Stimulated activated CD4-positive, alpha-beta T cell treated with anti-CD3 and anti-CD28 coated beads, Interleukin-4, amount 100 ng/mL, for 48 hours (primary cell): Measurements from ENCODE around the gene TMEM54.

ENCODE experiments used
- DNase-seq, 2 donors: peaks; one replicate each; pipeline ENCODE4 v3.0.0-alpha.2; 2020; ENCODE audit warnings: low read depth in 2 of 2

TMEM54 gene

GRCh38 chr1:32881871-32882850, 19.0 kb downstream of the TMEM54 start:
- DNase-seq: no peak

- DNase-seq: no peak
Observed at GRCh38 chr1:32881291-32881690, 19.9 kb downstream of the TMEM54 start.

DNA sequence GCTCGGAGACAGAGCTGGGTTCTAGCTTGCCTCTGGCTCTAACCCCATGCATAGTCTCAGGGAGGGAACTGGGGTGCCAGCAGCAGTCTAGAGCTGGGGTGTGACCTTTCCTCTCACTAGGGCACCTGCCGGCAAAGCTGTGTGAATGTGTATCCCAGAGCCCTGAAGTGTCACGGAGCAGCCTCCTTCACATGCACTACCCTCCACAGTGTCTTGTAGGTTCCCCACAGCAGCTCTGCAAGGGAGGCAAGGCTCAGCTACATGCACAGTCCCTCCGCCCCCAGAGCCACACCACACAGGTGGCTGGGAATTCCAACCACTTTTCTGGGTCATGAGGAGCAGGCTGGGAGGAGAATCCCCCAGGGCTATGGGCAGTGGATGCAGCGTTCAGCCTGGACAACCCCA, 22.6 kb downstream of the TMEM54 start:
- no peak for DNase-seq

DNA sequence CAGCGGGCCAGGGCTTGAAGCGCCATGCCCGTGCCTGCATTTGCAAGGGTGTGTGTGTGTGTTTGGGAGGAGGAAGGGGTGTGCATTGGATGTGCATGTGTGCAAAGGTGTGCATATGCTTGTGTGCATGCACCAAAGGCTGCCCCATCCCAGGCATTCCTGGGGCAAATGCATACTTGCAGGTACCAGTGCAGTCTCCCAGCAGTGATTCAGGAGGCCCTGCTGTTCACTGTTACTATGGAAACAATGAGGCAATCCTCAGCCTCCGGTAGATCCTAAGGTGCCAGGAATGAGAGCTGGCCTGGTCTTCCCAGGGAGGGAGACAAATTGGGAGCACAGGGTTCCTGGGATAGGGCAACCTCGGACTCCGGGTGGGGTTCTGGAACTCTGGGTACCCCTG, 23.0 kb downstream of the TMEM54 start:
- no peak for DNase-seq

DNA sequence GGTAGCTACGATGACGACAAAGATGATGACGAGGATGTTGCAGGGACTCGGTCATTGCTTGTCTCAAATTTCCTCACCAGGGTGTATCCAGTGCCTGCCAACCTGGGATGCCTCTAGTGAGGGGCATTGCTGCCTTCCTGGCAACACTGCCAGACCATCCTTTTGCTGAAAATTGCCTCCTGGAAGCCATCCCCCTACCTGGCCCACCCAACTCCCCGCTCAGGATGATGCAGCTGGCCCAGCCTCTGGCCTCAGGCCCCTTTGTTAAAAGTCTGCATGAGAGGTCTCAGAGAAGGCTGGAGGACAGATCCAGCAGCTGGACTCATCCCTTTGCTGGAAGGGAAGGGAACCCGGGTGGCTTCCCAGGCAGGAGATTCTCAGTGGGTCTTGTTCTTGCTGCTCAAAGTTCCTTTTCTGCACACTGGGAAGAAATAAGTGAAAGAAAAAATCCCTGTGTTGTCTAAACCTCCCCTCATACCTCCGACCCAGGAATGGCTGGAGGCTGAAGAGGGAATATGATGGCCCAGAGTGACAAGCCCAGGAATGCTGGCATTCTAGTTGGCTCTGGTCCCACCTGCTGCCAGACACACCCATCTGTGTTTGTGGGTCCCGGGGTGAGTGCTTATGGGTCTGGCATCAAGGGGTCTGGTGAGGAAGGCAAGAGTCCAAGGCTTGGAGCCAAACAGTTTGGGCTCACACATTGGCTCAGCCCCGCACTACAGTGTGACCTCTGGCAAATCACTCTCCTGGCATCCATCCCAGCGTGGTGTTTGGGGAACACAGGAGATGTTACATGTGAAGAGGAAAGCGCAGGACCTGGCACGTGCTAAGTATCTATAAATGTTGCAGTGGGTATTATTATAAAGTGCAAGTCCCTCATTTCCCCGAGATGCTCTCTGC, 23.7 kb downstream of the TMEM54 start:
- DNase-seq: no peak

GRCh38 chr1:32876341-32877210, 24.6 kb downstream of the TMEM54 start:
- DNase-seq: peak; percentile 31 to 46

DNA sequence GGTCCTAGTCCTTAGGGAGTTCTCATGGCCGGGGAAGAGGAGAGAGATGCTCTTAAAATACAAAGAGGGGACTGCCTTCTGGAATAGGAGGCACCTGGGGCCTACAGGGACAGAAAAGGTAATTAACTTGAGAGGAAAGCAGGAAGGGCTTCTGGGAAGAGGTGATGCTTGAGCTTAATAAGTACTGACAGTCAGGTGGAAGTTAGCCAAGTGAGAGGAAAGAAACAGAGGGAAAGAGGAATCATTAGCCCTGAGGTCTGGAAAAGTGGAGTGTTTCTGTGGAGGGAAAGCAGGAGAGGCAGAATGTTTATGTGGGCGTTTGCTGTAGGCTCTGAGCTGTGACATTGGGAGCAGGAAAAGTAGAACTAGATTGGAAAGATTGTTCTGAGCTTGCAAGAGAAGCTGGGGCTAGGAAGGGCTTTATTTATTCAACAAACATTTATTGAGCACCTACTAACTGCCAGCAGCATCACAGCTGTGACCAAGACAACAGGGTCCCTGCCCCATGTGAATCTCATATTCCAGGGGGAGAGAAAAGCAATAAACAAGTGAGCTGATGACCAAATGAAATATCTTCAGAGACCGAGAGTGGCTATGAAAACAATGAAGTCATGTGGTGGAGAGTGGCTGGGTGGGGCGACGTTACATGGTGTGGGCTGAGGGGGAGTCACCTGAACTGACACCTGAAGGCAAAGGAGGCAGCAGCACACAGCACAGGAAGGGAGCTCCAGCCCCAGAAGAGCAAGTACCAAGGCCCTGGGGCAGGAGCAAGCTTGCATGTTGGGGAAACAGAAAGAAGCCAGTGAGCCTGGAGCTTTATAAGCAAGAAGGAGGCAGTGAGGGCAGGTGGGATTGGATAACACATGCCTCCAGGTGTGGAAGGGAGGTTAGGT, 26.1 kb downstream of the TMEM54 start:
- no peak for DNase-seq

DNA sequence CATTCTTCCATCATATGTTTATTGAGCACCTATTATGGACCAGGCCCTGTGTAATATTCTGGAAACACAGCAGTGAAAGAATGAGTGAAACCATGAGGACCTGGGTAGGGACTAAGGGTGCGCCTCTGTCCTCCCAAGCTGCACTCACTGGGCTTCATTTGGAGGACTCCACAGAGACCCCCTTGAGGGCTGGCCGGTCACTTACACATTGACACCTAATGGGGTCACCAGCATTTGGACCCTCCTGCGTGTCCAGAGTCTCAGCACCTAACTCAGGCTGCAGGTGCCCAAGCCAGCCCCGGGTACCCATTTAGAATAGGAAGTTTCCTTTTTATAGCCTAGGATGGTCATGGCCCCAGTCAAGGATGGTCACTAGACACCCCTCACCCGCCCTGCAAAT, 27.7 kb downstream of the TMEM54 start:
- DNase-seq: no peak

GRCh38 chr1:32872192-32872460, 29.1 kb downstream of the TMEM54 start:
- no peak for DNase-seq

GRCh38 chr1:32871364-32872191, 29.6 kb downstream of the TMEM54 start:
- no peak for DNase-seq

- DNase-seq: no peak
Observed at GRCh38 chr1:32870615-32871363, 30.4 kb downstream of the TMEM54 start, which contains the start of gene FNDC5. Gene FNDC5 (minus strand): TSS chr1:32870912.

DNA sequence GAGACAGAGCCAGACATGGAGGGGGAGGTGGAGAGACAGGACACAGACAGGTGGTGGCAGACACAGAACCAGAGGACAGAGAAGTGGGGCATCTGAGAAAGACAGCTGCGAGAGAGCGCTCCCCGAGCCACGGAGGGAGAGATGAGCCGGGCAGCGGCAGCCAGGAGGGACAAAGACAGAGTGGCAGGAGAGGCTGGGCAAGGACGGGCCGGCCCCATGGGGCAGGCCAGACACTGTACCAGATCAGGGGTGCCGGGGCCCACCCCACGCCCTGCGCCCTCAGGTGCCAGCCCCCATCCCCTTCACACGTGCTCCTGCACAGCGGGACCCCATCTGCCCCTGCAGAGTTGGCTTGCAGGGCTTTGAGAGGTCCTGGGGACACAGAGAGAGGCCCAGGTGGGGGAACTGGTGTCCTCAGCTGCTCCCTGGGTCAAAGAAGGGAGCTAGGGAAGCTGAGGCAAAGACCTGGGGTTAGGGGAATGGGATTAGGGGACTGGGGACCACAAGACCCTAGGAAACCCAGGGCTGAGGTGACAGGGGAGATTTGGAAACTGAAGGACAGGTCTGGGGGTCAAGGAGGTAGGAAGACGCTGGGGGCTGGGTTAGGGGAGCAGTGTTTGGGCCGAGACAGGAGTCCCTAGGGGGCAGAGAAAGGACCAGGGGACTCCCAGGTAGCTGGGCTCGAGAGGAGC, 31.1 kb downstream of the TMEM54 start:
- DNase-seq: no peak

- DNase-seq: no peak
Observed at GRCh38 chr1:32868806-32869455, 32.3 kb downstream of the TMEM54 start.

DNA sequence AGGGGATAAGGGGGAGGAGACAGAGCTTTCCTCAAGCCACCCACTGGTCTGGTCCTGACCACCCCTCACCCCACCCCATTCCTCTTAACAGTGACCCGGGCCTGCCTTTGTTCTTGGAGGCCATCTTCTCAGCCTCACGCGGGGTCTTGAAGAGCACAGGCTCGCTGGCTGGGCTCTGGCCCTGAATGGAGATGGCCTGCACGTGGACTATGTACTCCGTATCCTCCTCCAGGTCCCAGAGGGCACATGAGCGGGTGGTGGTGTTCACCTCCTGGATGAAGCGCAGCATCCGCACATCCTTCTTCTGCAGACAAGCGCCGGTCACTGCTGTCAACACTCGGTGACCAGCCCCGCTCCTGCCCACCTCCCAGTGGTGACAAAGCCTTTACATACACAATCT, 33.1 kb downstream of the TMEM54 start:
- no peak for DNase-seq

- DNase-seq: no peak
Observed at GRCh38 chr1:32867671-32868070, 33.5 kb downstream of the TMEM54 start.

GRCh38 chr1:32867151-32867550, 34.0 kb downstream of the TMEM54 start:
- no peak for DNase-seq

GRCh38 chr1:32865639-32866405, 35.4 kb downstream of the TMEM54 start:
- DNase-seq: no peak
